GM21529 (cell line): ENCODE measurements around the gene PRR14.
A peak's percentile ranks its signal among the peaks of the same experiment; 100 is the strongest.

Experiments
- ATAC-seq: cut with Tn5 transposase; IDR thresholded peaks from one replicate; pipeline ENCODE4 v1.9.1; 2021; ENCODE audit not compliant: unreplicated experiment

Gene PRR14

DNA sequence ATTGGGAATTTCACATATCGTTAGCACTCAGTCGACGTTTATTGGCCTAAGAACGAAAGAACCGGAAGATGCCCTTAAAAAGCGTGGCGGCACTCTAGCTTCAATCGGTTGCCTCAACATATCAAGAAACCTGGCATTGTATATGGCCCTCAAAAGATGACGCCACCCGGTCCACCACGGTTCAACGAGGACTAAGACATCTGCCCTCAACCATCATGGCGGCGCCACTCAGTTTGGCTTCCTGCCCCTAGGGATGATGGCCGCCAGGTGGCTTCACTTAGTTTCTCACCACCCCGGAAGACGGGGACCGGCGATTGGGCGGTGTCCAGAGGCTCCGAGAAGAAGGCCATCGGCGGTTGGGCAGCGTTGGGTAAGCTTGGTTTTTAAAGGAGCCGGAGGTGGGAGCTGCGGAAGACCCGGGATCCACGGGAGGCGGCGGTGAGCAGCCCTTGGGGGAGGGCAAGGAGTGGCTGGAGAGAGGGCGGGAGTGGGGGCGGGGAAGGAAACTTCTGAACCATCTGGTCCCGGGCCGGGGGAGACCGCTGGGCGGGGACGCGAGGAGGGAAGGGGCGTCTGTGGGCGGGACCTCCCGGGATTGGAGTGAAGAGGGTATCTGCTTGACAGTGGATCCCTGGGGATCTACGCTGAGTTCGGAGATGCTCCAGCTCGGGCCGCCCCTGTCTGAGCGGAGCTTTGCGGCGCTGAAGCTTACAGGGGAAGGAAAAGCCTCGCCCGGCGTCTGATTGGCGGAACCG is at the start of gene PRR14:
PRR14 (plus strand) TSS at position 592 of the 755 bp plus-strand sequence. CDS start 686 bp downstream, outside the sequence.
- peak; percentile 76 for ATAC-seq

DNA sequence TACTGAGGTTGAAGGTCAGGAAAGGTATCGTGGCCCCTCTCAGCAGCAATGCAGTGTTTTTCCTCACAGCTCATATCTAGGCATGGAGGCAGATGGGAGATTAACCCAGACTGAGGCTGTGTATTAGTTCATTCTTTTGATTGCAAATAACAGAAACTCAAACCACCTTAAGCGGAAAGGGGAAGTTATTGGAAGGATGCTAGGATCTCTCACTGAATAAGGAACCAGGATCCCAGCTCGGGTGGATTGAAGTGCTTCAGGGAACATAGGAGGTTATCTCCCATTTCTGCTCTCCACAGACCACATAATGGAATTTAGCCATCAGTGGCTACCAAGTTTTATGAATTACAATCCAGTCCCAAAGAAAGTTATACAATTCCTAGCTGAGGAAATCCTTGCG is 48.8 kb upstream of the PRR14 start:
- no peak for ATAC-seq

DNA sequence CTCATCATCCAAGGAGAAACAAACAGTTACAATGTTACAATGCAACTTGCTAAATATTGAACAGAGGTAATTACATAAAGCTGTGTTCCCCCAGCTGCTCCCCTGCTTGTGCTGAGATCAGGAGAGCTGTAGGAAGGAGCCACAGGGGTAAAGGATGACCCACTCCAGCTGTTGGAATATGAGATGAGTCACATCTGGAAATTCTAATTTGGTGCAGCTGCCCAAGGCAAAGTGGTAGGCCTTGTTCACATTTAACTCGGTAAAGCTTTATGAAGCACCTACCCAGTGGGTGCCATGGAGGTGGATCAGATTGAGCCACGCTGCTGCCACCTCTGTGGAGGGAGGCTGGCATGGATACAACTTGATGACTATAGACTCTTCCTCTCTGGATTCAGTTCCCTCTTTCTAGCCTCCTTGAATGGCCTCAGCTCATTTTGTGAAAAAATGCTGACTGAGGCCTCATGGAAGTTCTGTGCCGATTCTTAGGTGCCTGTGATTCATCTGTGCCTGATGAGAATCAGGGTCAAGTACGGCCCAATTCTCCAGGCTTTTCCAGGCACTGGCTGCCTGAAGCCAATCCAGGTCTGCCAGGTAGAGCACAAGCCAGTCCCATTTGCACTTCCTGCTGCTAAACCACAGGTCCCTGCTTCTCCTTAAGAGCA is 48.0 kb upstream of the PRR14 start:
- ATAC-seq, result no peak

DNA sequence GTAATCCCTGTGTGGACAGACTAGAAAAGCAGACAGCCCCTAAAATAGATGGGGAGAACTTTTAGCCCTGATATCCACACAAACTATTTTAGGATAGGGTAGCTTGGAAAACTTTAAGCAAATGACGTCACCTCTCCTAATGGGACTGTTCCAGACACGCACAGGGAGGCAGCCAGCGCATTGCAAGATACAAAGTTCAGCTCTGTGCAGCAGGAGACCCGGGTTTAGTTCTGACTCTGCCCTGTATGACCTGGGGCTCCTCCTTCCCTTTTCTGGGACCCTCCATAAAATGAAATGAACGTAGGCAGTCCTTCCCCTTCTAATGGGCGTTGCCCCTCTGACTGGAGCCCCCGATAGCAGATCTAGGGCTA is 46.8 kb upstream of the PRR14 start:
- no peak for ATAC-seq

DNA sequence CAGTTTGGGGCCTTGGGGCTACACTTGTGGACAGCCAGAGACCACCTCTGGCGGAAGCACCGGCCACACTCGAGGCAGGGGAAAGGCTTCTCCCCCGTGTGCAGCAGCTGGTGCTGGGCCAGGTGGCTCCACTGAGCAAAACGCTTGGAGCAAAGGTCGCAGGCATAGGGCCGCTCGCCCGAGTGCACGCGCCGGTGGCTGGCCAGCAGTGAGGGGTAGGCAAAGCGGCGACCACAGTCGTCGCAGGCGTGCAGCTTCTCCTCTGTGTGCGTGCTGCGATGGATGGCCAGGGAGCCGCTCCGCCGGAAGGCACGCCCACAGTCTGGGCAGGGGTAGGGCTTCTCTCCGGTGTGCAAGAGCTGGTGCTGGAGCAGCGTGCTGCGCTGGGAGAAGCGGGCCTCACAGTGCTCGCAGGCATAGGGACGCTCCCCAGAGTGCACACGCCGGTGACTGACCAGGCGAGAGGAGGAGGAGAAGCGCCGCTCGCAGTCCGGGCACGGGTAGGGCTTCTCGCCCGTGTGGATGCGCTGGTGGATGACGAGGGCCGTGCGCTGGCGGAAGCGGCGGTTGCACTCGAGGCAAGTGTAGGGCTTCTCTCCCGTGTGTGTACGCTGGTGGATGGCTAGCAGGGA is 46.3 kb upstream of the PRR14 start:
- ATAC-seq, result no peak

DNA sequence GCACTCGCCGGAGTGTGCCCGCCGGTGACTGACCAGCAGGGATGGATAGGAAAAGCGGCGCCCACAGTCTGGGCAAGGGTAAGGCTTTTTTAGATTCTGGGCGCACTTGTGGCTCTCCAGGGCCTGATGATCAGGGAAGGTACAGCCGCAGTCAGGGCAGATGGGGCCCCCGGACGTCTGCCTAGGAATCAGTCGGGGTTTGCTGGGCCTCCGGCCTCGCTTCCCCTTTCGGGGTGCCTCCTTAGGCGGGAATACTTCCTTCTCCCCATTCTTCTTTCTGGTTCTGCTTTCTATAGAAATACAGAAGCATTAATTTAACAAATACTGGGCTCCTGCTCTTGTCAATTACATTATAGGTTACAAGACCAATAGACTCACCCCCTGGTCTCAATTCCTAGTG is 45.6 kb upstream of the PRR14 start:
- ATAC-seq, result no peak

DNA sequence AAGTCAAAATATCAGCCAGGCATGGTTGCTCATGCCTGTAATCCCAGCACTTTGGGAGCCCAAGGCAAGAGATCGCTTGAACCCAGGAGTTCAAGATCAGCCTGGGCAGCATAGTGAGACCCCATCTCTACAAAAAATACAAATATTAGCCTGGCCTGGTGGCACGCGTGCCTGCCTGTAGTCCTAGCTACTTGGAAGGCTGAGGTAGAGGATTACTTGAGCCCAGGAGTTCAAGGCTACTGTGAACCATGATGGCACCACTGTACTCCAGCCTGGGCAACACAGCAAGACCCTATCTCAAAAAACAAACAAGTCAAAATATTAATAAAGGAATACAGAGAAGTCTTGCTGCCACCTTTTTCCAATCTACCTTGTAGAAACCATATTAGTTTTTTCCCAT is 44.8 kb upstream of the PRR14 start:
- no peak for ATAC-seq

DNA sequence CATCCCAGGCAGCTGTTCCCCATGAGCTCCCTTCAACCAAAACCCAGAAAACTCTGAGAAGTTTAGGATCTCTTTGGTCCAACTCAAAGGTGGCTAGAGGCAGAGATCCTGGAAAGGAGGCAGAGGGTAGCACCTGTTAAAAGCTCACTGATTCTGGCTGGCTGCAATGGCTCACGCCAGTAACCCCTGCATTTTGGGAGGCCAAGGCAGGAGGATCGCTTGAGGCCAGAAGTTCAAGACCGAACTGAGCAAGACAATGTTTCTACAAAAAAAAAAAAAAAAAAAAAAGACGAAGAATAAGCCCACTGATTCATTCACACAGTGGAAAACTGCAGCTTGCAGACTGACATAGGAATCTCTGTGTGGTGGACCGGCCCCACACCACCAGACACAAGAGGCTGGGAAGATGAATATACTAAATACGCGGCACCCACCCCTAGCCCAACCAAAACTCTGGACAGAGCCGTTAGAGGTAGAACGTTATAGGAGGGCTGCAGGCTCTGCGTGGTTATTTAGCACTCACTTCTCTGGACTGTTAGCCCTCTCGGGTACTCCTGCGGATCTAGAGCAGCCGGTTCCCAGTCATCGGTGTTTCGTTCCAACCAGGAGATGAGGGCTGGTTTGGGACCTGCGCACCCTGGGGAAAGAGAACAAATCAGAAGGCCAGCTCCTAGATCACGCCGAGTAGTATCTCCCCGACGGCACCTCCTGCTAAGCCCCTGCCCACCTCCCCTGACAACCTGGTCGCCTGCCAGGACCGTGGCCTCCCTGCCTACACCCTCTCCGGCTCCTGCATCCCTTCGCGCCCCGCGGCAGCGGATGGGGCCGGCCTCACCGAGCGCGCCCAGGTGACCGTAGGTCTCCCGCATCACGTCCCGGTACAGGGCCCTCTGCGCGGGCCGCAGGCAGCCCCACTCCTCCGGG is 41.5 kb upstream of the PRR14 start:
- ATAC-seq, result peak; percentile 34

DNA sequence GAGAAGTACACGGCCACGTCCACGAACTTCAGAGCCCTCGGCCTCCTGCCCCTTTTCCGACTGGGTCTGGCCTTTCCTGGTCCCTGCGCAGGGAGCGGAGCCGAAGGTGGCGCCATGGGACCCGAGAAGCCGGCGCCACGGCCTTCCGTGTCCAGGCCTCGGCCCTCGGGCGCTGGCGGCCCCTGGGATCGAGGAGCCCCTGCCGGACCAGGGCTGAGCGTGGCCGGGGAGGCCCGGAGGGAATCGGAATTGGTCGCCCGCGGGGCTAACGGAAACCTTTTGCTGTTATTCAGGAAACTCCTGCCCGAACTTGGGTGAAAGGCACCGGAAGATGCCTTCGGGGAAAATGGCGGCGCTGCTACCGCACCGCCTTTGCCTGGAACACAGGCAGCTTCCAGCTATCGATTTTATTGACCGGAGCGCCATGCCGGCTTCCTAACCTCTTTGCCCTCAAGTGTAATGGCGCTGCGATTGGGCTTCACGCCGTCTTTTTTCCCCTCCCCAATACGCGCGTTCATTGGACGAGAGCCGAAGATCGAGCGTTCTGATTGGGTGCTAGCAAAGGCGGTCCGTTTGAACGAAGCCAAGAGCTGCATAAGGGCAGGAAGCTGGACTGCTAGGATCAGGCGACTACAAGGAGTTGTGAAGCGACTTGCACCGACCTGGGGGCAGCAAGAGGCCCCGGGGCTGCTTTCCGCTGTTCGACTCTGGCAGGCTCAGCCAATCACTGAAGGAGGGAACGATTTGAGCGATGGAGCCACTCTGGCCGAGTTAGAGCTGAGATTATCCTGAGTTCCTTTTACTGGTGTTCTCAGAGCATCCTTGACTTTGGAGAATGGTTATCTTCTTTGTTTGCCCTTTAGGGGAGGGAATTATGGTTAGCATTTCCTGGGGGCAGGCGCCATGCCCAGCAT is 40.6 kb upstream of the PRR14 start, which contains the start of gene ZNF689:
ZNF689 (minus strand) TSS at position 464 of the 914 bp plus-strand sequence; CDS start at position 116, 348 bp downstream.
- peak; percentile 85 for ATAC-seq

DNA sequence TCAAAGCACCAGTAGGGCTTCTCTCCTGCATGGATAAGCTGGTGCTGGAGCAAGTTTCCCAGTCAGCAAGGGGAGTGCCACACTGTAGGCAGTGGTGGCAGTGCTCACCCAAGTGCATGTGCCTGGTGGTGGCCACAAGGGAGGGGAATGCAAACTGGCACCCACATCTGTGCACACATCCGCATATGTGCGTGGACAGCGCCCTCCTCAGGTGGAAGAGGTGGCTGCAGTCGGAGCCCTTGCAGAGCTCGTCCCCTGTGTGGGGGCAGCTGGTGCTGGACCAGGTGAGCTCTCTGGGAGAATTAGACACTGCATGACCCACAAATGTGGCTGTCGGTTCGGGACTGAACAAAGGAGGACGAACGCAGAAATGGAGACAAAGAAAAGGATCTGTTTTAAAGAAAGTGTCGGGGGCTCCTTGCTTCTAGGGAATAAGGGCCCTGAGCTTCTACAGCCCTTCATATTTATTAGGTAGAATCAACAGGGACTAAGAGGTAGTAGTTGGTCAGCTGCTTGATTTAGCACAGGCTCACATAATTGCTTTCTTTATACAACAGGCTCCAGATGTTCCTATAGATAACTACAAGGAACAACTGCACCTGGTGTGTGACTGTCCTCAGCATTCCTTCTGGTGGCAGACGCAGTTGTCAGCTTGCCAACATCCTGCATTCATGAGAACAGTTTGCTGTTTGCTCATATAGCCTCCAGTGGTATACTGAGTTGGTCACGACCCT is 35.2 kb upstream of the PRR14 start:
- no peak for ATAC-seq

DNA sequence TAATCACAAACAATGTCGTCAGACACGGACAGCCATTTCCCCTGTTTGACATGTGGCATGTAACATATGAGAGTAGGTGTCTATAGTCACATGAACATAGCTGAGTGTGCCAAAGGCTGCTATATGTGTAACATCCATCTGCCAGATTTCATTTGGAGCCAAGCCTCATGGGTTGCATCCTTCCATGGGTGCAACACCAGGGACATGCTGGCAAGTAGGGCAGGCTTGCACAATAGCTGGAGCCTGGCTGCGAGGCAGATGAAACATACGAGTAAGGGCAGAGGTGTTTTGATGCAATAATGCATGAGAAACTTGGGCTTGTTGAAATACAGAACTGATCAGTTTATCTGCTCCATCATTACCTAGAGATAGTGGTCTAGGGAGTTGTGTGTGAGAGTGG is 31.6 kb upstream of the PRR14 start:
- no peak for ATAC-seq

DNA sequence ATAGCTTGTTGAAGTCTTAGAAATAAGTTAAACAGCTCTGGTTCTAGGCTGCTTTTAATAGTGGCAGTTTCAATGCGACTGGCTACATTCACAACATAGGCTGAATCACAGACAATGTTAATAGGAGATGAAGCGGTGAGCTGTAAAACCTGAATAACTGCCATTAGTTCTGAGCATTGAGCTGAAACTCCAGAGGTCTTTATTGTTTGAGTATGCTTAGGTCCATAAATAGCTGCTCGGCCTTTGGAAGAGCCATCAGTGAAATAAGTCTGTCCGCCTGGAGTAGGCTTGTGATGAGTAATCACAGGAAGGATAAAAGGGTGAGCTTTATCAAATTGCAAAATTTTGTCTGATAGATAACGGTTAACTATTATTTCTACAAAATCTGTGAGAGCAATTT is 31.1 kb upstream of the PRR14 start:
- ATAC-seq, result no peak

DNA sequence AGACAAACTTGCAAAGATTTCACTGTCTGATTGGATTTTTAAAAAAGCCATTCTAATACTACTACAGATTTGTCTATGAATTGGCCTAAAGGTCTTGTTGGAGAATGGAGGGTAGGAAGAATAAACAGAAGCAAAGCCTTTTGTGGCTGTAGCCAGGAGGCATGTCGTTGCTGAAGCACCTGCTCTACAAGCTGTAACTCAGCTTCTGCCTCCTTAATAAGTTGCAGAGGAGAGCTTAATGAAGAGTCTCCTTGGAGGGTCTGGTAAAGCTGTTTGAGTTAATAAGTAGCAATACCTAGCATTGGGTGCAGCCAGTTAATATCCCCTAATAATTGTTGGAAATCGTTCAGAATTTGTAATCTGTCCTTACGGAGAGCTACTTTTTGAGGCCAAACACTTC is 30.6 kb upstream of the PRR14 start:
- ATAC-seq, result no peak

DNA sequence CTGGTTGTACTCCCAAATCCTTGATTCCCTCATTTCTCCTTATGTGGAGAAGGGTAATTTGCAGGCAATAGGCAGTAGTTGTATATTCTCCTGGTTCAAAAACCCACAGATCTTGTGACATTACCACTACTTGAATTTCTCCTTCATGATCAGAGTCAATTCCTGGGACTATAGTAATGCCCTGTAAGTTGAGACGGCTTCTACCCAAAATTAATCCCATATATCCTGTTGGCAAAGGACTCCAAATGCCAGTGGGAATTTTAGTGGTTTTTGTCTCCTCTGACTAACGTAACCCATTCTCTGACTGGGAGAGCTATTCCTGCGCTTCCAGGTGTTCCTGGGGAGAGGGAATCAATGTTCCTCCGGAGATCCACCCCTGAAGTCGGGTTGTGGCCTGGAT is 29.0 kb upstream of the PRR14 start:
- ATAC-seq, result no peak

DNA sequence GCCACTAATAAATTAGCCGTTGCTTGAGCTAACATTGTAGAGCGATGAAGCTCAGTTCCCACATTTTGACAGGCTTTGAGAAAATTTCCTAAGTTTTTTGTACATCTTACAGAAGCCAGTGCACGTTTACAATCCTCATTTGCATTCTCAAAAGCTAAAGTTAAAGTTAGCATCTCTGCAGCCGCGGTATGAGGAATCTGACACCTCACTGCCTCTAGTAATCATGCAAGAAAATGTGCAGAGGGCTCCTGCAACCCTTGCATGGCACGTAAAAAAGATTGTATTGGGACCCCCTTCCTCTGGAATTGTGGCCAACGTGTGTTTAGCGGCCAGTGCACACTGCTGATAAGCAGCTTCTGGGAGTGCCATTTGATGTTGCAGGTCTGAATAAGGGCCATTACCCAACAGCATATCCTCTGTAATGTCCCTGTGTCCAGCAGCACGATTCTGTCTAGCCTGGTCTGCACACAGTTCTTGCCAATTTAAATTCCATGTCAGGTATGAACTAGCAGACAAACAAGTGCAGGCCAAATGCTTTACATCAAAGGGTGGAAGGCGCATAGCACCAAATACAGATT is 28.2 kb upstream of the PRR14 start:
- ATAC-seq, result no peak

DNA sequence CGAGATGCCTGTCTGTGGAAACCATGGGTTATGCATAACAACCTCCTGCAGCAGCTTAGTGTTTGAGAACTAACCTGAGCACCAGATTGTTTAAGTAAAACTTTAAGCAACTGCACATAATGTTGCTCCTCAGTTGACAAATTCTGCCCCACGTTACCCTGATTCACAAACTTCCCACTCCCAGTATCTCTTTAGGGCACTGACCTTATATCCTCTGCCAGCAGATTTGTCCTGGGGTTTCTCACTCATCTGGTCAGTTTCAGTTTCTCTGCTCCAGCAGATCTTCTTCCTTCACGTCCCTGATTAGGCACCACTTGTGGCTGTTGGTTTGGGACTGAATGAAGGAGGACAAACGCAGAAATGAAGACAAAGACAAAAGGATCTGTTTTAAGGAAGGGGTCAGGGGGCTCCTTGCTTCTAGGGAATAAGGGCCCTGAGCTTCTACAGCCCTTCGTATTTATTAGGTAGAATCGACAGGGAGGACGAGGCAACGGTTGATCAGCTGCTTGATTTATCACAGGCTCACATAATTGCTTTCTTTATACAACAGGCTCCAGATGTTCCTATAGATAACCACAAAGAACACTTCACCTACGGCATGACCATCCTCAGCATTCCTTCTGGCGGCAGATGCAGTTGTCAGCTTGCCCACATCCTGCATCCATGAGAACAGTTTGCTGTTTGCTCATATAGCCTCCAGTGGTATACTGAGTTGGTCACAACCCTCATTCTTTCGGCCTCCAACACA is 27.1 kb upstream of the PRR14 start:
- ATAC-seq, result no peak

DNA sequence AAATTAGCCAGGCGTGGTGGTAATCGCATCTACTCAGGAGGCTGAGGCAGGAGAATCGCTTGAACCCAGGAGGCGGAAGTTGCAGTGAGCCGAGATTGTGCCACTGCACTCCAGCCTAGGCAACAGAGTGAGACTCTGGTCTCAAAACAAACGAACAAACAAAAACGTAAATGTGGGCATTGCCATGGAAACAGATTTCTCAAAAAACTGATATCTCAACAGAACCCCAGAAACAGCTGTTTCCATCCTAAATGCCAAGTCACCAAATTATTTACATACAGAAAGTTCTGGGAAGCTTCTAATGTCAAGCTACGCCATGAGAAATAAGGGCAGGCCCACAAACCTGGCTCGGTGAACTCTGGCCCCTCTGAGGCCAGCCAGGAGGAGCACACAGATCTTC is 24.5 kb upstream of the PRR14 start:
- no peak for ATAC-seq
